Dermis blood vessel endothelial cell (primary cell): ENCODE results near the gene HNRNPH2. TPM values are rescaled to one million over a fixed set of nuclear protein-coding genes. Genes with fewer than 3 reads are reported as not detected.

ENCODE experiments used
- total RNA-seq: library from RNA; depleted of rRNA; stranded (reverse); fragments of >200 nt; gene quantifications from 2 replicates; pipeline ENCODE4 v1.2.3, GENCODE V29; 2014

HNRNPH2 gene
- total RNA-seq, 1 donor from 2014 or later: 90.0 TPM

Other genes starting within 250 kb of the HNRNPH2 start
- gene DRP2, start 188.4 kb upstream of the HNRNPH2 start, total RNA-seq: 0.05 TPM in 1 of 2 replicates, not detected in the other
- 0.23 TPM in 1 of 2 replicates, not detected in the other for gene TAF7L, start 116.9 kb upstream of the HNRNPH2 start, total RNA-seq
- 2.4 and 4.0 TPM in 2 replicates for gene TIMM8A, start 59.5 kb upstream of the HNRNPH2 start, total RNA-seq
- not detected in 2 replicates for gene BTK, start 22.0 kb upstream of the HNRNPH2 start, total RNA-seq
- 660 and 938 TPM in 2 replicates for gene RPL36A, start 17.2 kb upstream of the HNRNPH2 start, total RNA-seq
- gene GLA, start 297 bp upstream of the HNRNPH2 start, total RNA-seq: 26.8 and 29.3 TPM in 2 replicates
- gene ARMCX4, start 77.2 kb downstream of the HNRNPH2 start, total RNA-seq: 5.1 and 6.9 TPM in 2 replicates
- gene ARMCX1, start 142.3 kb downstream of the HNRNPH2 start, total RNA-seq: 38.3 and 46.1 TPM in 2 replicates
- gene ARMCX6, start 209.8 kb downstream of the HNRNPH2 start, total RNA-seq: 39.2 and 42.0 TPM in 2 replicates
- 62.9 and 73.5 TPM in 2 replicates for gene ARMCX3, start 214.9 kb downstream of the HNRNPH2 start, total RNA-seq